ENCODE data around the gene BPIFA3.

GRCh38 chr20:33180169-33180568 lies 37.0 kb upstream of the BPIFA3 start:
- TF ChIP-seq CTCF (conservative IDR thresholded peaks at IDR 0.05) (no peak), ZFX (IDR thresholded peaks at IDR 0.05) (no peak)
